ENCODE results near the gene PROM1. TPM values are rescaled to one million over a fixed set of nuclear protein-coding genes. Genes with fewer than 3 reads are reported as not detected.

PROM1 gene
- total RNA-seq, 1 donor from 2014 or later: 4.1 TPM

Other genes starting within 250 kb of the PROM1 start
- gene FGFBP1, start 145.3 kb downstream of the PROM1 start, total RNA-seq (ENCODE audit: insufficient read depth, low replicate concordance): 10.6 TPM
- gene FGFBP2, start 120.8 kb downstream of the PROM1 start, total RNA-seq (ENCODE audit: insufficient read depth, low replicate concordance): 6.3 TPM
- gene TAPT1, start 142.4 kb upstream of the PROM1 start, total RNA-seq (ENCODE audit: insufficient read depth, low replicate concordance): 54.7 TPM